HG03159 (cell line): ENCODE measurements around the gene MEF2C.
A peak's percentile ranks its signal among the peaks of the same experiment; 100 is the strongest.

Source experiments
- ATAC-seq: cut with Tn5 transposase; IDR thresholded peaks from one replicate; pipeline ENCODE4 v1.9.1; 2021; ENCODE audit warnings: mild to moderate bottlenecking, moderate library complexity; ENCODE audit not compliant: unreplicated experiment

The MEF2C gene

DNA sequence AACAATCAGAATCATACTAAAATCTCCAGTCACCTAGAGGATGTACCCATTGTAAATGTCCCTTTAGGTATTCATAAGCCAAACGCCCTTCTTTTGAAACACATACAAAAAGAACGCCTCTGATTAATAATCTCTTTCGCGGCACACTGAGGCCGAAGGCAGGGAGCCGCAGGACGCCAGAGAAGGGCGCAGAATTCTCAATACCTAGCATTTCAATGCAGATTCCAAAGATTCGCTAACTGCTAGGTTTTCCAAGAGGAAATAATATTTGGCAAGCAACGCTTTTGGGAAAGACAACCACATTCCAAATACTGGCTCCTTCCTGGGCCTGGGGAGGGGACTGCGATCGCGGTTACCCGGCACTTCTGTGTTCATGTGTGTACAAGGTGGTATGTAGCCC is 203.3 kb downstream of the MEF2C start:
- ATAC-seq: no peak

DNA sequence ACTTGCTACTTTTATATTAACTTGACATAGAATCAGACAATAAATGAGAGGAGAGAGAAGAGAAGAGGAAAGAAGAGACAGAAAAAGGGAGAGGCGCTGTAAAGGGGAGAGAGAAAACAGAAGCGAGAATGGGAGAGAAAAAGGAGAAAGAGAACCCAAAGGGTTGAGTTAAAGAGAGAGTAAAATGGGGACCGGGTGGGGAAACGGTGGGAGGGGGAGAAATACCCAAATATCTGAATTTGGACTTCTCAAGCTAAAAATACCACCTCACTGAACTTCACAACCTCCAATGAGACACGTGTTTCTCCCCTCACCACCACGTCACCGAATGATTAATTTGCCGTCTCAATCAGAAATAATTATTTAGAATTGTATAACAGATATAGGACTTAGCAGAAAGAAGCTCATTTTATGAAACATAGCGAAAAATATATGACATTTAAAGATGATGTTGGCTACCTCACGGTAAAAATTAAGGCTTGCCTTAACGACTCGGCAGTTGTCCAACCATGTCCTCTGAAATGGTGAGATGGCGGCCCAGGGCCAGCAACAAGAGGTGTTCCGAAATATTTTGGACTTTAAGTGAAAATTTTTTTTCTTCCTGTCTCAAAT is 204.1 kb downstream of the MEF2C start:
- no peak for ATAC-seq

DNA sequence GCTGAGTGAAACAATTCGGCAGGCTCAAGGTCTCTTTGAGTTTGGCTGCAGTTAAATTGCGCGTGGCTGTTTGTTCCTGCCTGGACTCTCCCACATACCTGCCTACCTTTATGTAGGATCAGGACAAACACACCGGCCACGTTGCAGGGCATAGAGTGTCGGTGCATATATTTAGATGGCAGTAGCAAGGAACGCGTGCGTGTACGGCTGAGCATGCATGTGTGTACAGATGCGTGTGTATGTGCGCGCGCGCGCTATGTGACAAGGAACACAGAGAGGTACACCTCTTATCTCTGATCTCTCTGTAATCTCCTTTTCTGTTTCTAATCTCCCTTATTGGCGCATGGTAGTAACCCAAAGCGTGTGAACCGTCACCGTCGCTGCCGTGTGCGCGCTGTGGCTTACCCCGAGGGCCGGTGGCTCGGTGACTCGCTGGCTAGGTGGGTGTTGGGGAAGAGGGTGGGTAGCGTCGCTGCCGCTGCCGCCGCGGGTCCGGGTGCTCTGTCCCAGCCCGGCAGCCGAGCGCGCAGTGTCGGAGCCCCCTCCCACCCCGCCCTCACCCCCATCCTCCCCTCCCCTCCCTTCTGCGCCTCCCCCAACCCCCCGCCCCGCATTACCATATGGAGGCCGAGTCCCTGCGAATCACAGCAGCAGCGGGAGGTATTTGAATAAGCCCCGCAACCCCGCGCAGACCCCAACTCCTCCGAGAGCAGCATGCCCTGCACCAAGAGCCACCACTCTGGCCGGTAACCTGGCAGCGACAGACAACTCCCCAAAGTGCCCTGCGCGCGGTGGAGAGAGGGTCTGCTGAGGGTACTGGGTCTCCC is 204.8 kb downstream of the MEF2C start:
- no peak for ATAC-seq

DNA sequence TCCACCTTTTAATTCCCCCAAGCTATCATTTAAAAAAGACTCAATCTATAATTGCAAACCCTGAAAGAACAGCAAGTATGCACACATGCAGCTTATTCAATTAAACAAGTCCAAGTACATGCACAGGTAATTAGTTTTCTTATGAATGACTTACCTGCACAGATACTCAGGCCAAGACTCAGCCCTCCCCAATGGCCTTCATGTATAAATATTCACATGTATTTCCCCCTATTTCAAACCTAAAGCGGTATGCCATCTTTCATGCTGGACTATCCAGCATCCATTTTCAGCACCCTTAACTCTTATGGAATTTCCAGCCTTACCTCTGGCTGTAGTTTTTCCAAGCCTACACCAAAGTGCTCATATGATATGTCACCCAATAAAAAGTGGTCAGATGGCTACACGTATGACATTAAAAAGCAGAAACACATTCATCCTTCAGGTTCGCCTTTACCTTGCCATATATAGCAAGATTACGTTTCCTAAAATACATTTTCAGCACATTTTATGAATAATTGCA is 205.5 kb downstream of the MEF2C start:
- ATAC-seq: no peak

DNA sequence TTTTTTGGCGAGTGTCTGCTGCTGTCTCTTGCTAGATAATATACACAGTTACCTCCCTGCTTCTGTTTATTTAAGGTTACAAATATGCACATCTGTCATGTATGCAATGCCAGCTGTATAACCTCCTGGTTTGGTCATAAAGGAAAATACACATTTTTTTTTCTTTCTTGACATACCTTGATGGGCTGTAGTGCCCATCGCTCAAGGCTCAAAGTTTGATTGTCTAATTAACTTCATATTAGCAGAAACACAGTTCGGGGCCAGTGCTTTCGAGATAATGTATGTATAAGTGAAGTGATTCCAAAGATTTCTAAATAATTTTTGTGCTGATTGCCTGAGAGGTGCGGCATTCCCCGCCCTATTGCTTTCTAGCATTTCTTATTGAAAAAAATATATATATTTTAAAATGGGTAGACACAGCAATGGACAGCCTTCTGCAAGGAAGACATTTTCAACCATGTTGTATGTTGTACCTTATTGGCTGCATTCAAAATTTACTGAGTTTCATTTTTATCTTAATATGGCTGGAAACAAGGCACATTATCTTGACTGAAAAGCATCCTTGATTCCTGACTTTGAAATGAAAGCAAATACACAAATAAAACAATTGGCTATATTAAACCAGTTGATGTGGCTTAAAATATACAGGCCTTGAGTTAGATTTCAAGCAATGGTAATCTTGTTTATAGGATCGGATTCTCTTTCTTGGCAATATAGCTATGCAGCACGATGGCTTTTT is 206.2 kb downstream of the MEF2C start:
- ATAC-seq: no peak

DNA sequence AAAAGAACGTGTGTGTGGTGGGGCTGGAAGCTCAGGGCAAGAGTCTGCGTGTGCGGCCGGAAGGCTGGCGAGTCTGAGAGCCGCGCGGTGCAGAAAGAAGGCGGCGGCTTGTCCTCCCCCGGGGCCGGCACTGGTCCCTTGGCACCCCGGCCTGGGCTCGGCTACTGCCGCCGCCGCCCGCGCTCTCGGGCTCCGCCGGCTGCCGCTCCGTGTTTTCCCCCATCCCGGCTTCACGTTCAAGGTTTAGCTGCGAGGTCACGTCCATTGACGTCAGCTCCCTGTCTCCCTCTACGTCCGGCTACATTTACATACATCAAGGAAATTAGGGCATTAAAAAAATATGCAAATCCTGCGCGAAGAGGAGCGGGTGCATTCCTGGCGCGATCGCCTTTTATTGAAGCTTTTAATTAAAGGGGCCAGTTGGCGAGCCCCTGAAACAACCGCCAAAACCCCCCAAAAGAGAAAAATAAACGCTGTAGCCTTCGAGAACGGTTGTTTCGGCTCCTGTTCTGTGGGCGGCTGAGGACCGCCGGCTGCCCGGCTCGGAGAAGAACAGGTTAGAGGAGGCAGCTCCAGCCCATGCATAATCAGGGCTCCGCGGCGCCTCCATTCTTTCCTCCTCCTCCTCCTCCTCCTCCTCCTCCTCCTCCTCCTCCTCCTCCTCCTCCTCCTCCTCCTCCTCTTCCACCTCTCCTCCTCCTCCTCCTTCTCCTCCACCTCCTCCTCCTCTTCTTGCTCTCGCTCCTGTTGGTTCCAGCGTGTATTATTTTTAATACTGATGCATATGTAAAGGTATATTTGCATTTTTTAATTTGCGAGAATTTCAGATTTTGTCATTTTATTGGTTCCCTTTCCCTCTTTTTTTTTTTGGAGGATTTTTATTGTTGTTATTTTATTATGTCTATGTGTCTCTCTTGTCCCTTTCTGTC is 207.0 kb downstream of the MEF2C start:
- ATAC-seq: peak; percentile 34

DNA sequence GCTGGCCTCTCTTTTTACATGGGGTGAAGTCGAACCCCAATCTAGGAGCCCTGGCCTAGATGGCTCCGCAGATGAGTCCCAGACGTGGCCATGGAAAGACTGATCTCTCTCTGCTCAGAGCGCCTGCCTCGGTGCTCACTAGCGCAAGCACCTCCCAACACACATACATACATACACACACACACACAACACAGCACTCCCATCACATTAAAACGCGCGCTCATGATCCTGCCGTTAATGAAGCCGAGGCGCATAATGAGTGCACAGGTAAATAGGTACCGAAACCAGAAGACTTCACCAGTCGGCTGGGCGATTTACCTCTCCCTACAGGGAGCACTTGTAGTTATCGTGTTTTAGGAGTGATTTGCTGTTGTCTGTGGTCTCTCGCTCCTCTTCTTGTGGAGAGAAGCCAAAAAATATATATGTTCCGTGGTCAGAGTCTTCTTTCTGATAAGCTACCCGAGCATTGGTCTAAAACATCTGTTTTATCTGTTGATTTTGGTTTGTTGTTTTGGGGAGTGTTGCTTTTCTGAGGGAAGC is 207.7 kb downstream of the MEF2C start:
- peak; percentile 19 for ATAC-seq

DNA sequence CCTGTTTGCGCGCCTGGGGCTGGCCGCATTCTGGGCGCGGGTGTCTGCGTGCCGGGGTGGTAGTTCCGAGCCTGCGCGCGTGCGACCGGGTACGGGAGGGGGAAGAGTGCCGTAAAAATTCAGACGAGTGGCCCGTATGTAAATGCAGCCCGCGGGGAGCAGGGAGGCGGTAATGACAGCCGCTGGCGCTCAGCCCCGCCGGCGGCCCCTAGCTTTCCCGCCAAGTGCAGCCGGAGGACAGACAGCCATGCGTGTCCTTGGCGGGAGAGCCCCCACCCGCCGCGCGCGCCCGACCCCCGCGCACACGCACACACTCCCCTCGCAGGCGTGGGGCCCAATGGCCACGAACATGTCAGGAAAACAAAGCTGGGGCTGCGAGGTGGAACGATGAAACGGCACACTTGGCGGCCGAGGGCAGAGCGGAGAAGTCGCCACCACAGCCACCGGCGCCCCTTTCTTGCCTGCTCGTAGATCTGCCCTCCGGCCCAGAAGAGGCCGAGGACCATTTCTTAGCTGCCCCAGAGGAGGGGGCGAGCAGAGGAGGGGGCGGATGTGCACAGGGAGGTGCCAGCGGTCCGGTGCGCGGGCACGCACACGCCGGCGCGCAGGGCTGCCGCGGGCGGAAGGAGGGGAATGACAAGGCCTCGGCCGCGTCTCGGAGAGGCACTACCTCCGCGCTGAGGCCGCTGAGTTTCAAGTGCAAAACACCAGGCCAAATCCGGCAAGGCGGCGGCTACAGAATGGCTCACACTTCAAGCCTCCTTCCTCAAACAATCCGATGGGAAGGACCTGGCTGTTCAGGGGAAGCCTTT is 208.4 kb downstream of the MEF2C start:
- ATAC-seq: peak; percentile 73

DNA sequence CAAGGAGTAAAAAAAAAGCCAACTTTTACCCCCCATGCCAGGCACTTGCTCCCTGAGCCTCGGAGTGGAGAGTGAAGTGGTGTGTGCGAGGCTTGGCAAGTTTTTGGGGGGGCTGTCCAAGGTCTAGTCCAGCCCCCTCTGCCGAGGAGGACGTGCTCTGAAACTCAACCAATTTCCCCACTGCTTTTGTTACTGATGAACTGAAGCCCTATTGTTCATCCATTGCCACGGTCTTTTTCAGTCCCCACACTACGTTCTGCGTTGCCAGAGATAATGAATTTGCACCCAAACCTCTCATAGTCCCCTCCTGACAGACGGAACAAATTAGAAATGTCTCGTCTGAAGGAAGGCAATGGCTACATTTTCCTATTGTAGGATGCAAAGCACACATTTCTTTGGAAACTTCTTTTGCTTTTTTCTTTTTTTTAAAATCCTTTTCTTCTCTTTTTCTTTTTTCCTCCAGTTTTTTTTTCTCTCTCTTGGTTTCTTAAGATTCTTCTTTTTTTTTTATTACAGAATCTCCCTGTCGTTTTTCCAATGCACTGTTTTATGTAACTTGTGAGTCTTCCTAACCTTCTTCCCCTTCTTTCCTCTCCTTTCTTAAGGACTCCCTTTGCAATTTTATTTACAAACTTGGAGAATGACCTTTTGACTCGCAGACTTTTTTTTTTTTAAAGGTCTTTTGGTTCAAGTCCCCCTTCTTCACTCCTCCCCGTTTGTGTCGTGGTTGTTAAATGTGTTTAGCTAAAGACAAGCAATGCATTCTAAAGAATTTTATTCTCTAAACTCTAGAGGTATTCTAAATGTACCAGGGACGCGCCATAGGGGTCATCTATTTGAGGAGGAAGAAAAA is 209.5 kb downstream of the MEF2C start:
- no peak for ATAC-seq

DNA sequence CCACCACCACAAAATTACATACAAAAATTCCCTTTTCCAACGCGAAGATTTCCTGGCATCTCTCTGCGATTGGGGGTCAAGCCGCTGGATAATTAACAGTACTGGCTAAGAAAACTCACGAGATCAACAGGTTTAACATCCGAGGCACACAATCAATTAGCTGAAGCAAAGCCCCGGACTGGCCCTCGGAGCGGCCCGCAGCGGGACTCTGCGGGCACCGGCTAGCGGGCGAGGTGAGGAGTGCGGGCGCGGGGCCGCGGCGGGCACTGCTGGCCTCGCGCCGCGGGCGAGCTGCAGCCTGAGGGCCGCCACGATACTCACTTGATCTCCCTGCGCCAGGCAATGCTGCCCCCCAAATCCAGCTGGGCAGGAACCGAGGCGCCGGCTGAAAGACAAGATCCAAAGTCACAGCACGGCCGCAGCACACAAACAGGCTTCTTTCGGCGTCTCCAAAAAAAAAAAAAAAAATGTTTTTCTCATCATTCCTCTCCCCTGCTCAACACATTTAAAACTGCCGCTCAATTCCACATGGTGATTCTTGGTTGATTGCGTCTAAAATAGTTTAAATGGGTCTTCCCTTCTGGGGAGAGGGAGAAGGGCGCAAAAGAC is 210.2 kb downstream of the MEF2C start:
- ATAC-seq: no peak

DNA sequence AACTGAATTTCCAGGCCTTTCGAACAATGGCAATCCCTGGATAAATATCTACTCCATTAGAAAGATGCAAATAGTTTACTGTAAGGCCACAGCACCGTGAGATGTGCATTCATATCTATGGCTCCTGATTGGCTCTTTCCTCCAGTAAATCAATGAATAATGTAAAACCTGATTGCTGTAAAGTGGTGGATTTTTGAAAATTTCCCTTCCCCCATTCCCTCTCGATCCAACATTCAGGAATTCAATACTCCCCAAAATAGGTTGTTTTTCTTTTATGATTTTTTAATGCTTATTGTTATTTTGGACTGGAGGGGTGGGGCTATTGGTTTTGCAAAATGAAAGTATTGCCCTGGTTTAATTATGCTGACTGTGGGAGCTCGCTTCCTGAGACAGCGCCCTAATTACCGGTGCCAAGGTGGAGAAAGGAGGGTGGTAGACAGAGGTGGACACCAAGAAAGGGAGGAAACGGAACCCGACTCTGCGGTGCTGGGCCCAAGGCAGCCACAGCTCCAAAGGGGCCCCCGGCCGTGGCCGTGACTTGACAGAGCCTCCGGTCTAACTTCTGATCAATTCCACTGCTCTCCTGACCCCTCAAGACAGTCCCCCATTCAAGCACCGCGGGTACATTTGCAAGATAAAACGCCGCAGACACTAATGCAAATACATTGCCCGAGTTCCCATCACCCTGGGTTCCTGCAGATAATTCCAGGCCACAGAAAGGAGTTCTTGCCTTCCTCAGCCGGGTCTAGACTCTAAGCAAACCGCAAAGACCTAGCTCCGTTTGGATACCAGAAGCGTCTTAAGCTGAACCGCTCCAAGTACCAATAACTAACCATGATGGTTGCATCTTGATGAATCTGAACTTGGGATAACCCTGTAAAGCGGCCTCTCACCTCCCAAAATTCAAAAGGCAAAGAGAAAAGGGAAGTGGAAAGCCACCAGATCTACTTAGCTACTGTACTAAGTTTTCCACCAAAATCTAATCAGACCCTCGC is 211.2 kb downstream of the MEF2C start:
- no peak for ATAC-seq

DNA sequence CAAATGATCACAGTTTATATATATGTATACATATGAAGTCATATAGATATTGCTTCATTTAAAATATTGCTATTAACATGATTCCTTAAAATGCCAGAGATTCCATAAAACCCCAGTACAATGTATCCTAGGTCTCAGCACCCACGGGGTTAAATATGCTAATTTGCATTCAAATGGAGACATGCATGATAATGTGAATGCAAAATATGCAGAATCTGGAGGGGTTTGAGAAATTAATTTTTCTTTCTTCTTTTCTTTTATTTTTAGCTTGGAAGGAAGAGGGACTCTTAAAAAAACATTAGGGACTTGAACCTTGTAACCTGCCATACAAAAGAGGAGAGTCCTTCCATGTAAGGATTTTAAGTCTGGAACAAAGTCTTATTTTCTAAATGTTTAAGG is 211.9 kb downstream of the MEF2C start:
- no peak for ATAC-seq

DNA sequence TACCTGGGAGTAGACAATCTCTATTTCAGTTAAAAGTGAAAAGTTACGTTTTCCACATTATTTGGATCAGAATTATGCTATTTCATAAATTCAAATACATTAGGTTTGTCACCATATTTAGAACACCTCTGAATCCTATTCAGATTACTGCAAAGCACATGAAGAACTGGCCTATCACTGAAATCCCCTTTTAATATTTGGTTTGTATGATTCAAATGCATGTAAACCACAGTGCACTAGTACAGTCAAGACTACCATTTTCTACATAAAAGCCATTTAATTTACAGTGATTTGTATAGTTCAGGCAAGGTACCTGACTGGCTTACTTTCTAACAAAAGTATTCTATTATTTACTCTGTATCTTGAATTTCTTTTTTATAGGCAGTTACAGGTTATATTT is 212.5 kb downstream of the MEF2C start:
- ATAC-seq: no peak

DNA sequence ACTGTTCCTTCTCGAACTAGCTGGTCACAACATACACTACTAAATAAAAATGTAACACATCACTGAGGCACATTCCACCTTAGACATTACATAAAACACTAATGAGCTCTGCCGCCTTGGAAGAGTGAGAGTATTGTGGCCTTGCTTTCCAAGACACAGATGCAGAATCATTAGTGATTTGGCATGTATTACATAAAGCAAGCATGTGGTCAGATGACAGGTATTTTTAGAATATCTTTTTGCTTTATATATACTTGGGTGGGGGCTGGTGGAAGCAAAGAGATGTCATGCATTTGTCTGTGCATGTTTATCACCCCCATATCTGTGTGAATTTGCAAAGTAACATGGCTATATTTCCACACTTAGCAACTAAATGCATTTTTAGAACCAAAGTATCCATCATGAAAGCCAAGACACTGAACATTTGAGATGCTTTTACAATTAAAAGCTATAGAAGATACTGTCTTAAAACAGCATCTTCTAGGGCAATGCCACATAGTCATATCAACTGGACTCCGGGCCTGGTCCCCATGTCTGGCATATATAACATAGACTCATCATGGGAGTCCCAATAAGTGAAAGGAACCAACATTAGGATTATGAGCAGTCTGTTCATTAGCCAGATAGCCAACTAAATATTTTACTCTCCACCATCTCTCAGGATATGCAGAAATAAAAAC is 213.5 kb downstream of the MEF2C start:
- ATAC-seq: no peak

DNA sequence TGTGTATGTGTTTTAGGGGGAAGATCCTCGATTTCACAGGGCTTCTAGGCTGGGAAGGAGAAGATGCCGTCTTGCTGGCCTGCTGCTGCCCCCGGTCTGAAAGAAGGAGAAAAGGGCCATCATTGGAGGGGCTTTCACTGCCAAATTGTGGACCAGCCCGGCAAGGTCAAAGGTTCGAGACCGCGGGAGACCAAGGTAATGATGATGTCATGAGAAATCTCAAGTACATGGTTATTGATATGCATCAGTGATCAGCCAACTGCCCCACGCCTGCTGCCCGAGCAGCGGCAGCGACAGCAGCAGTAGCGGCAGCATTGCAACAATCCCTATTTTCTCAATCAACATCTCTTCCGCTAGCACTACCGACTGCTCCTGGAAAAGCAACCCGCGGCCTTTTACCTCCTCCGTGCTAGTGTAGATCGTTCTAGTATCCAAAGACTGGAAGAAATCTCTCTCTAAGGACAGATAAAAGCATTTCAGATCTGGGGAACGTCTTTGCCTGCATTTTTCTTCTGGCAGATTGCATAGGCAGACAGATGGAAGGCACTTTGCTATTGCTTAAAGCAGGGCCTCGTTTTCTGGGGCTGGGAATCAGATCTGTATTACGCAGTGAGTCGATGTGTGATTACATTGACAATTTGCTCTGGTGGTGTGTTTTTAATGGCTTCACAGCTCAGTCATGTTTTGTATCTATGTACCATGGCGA is 215.3 kb downstream of the MEF2C start:
- ATAC-seq: peak; percentile 8
